ENCODE data around the gene NFIA. TPM values are rescaled to one million over a fixed set of nuclear protein-coding genes. Genes with fewer than 3 reads are reported as not detected.

The NFIA gene
- 0.87 TPM for polyA plus RNA-seq (2013, experiment 1 of 4)
- polyA plus RNA-seq (2013, experiment 2 of 4) = 0.59 TPM
- 0.96 TPM for polyA plus RNA-seq (2013, experiment 3 of 4)
- 0.93 TPM for polyA plus RNA-seq (2013, experiment 4 of 4)

GRCh38 chr1:61082311-61083012, at the start of gene NFIA:
Gene NFIA (plus strand): TSS chr1:61082561.
- no peak within 1 kb of the TSS for H3K27ac ChIP-seq (ENCODE audit: insufficient read depth, low read depth, low read length, poor library complexity, severe bottlenecking)

GRCh38 chr1:61035880-61036279, 46.5 kb upstream of the NFIA start:
- no peaks in the 10 kb centered on the region for H3K9me3 ChIP-seq (ENCODE audit: control insufficient read depth, low read length)
- H3K4me1 ChIP-seq (ENCODE audit: control insufficient read depth, insufficient read depth, low read length) = no peaks in the 10 kb centered on the region
- no peak overlapping the region for H3K4me3 ChIP-seq (ENCODE audit: insufficient read depth, low read depth, low read length)
- H3K36me3 ChIP-seq (ENCODE audit: control insufficient read depth, insufficient read depth, low read length) = no peaks in the 10 kb centered on the region
- H3K27me3 ChIP-seq (ENCODE audit: control insufficient read depth, insufficient read depth, low read length, poor library complexity, severe bottlenecking) = no peaks in the 10 kb centered on the region
- no peak overlapping the region for H3K27ac ChIP-seq (ENCODE audit: insufficient read depth, low read depth, low read length, poor library complexity, severe bottlenecking)

More at GRCh38 chr1:61082311-61083012, at the start of gene NFIA:
- no peaks in the 10 kb centered on the region for H3K36me3 ChIP-seq (ENCODE audit: control insufficient read depth, insufficient read depth, low read length)
- peaks cover 11% of the 10 kb centered on the region for H3K4me1 ChIP-seq (ENCODE audit: control insufficient read depth, insufficient read depth, low read length)
- peaks cover 77% of the 10 kb centered on the region for H3K27me3 ChIP-seq (ENCODE audit: control insufficient read depth, insufficient read depth, low read length, poor library complexity, severe bottlenecking)
- no peaks in the 10 kb centered on the region for H3K9me3 ChIP-seq (ENCODE audit: control insufficient read depth, low read length)
- 0 to 1% methylated on average over 60 to 61 of the region's 73 CpGs for WGBS, 2 experiments
- peak within 1 kb of the TSS; percentile 44 for H3K4me3 ChIP-seq (ENCODE audit: insufficient read depth, low read depth, low read length)

- no peaks in the 10 kb centered on the region for H3K36me3 ChIP-seq (ENCODE audit: control insufficient read depth, insufficient read depth, low read length)
- peak overlapping the region; percentile 32 for H3K4me3 ChIP-seq (ENCODE audit: insufficient read depth, low read depth, low read length)
- 46 to 52% methylated on average over 17 of the region's 17 CpGs for WGBS, 2 experiments
- no peaks in the 10 kb centered on the region for H3K4me1 ChIP-seq (ENCODE audit: control insufficient read depth, insufficient read depth, low read length)
- H3K9me3 ChIP-seq (ENCODE audit: control insufficient read depth, low read length) = no peaks in the 10 kb centered on the region
- peaks cover 30% of the 10 kb centered on the region for H3K27me3 ChIP-seq (ENCODE audit: control insufficient read depth, insufficient read depth, low read length, poor library complexity, severe bottlenecking)
- H3K27ac ChIP-seq (ENCODE audit: insufficient read depth, low read depth, low read length, poor library complexity, severe bottlenecking) = no peak overlapping the region
These were observed 39.8 kb upstream of the NFIA start for GRCh38 chr1:61042466-61043009.

GRCh38 chr1:61043010-61043820, 39.1 kb upstream of the NFIA start:
- Histone ChIP-seq H3K4me3 (ENCODE audit: insufficient read depth, low read depth, low read length) (peak overlapping the region; percentile 32), H3K27ac (ENCODE audit: insufficient read depth, low read depth, low read length, poor library complexity, severe bottlenecking) (no peak overlapping the region), H3K9me3 (ENCODE audit: control insufficient read depth, low read length) (no peaks in the 10 kb centered on the region), H3K27me3 (ENCODE audit: control insufficient read depth, insufficient read depth, low read length, poor library complexity, severe bottlenecking) (peaks cover 30% of the 10 kb centered on the region), H3K36me3 (ENCODE audit: control insufficient read depth, insufficient read depth, low read length) (no peaks in the 10 kb centered on the region), H3K4me1 (ENCODE audit: control insufficient read depth, insufficient read depth, low read length) (no peaks in the 10 kb centered on the region)
- 4 to 5% methylated on average over 85 of the region's 85 CpGs for WGBS, 2 experiments

GRCh38 chr1:61046434-61046833, 35.9 kb upstream of the NFIA start:
- whole genome bisulfite sequencing, 2 experiments = 86 to 100% methylated on average over 1 to 3 of the region's 3 CpGs
- Histone ChIP-seq H3K36me3 (ENCODE audit: control insufficient read depth, insufficient read depth, low read length) (no peaks in the 10 kb centered on the region), H3K27me3 (ENCODE audit: control insufficient read depth, insufficient read depth, low read length, poor library complexity, severe bottlenecking) (peaks cover 43% of the 10 kb centered on the region), H3K27ac (ENCODE audit: insufficient read depth, low read depth, low read length, poor library complexity, severe bottlenecking) (no peak overlapping the region), H3K4me1 (ENCODE audit: control insufficient read depth, insufficient read depth, low read length) (peaks cover 3% of the 10 kb centered on the region), H3K4me3 (ENCODE audit: insufficient read depth, low read depth, low read length) (no peak overlapping the region), H3K9me3 (ENCODE audit: control insufficient read depth, low read length) (no peaks in the 10 kb centered on the region)

GRCh38 chr1:61047061-61047460, 35.3 kb upstream of the NFIA start:
- H3K27ac ChIP-seq (ENCODE audit: insufficient read depth, low read depth, low read length, poor library complexity, severe bottlenecking) = no peak overlapping the region
- 92 to 95% methylated on average over 2 to 3 of the region's 3 CpGs for WGBS, 2 experiments
- peaks cover 46% of the 10 kb centered on the region for H3K27me3 ChIP-seq (ENCODE audit: control insufficient read depth, insufficient read depth, low read length, poor library complexity, severe bottlenecking)
- H3K9me3 ChIP-seq (ENCODE audit: control insufficient read depth, low read length) = no peaks in the 10 kb centered on the region
- H3K36me3 ChIP-seq (ENCODE audit: control insufficient read depth, insufficient read depth, low read length) = no peaks in the 10 kb centered on the region
- no peak overlapping the region for H3K4me3 ChIP-seq (ENCODE audit: insufficient read depth, low read depth, low read length)
- peaks cover 9% of the 10 kb centered on the region for H3K4me1 ChIP-seq (ENCODE audit: control insufficient read depth, insufficient read depth, low read length)

GRCh38 chr1:61049850-61050540, 32.4 kb upstream of the NFIA start:
- H3K36me3 ChIP-seq (ENCODE audit: control insufficient read depth, insufficient read depth, low read length) = no peaks in the 10 kb centered on the region
- H3K4me1 ChIP-seq (ENCODE audit: control insufficient read depth, insufficient read depth, low read length) = peaks cover 18% of the 10 kb centered on the region
- 1% methylated on average over 48 of the region's 48 CpGs for WGBS, 2 experiments
- H3K27ac ChIP-seq (ENCODE audit: insufficient read depth, low read depth, low read length, poor library complexity, severe bottlenecking) = no peak overlapping the region
- no peaks in the 10 kb centered on the region for H3K9me3 ChIP-seq (ENCODE audit: control insufficient read depth, low read length)
- H3K27me3 ChIP-seq (ENCODE audit: control insufficient read depth, insufficient read depth, low read length, poor library complexity, severe bottlenecking) = peaks cover 49% of the 10 kb centered on the region
- peak overlapping the region; percentile 53 for H3K4me3 ChIP-seq (ENCODE audit: insufficient read depth, low read depth, low read length)

GRCh38 chr1:61050541-61051442, 31.6 kb upstream of the NFIA start:
- Histone ChIP-seq H3K4me3 (ENCODE audit: insufficient read depth, low read depth, low read length) (peak overlapping the region; percentile 53), H3K36me3 (ENCODE audit: control insufficient read depth, insufficient read depth, low read length) (no peaks in the 10 kb centered on the region), H3K27ac (ENCODE audit: insufficient read depth, low read depth, low read length, poor library complexity, severe bottlenecking) (no peak overlapping the region), H3K9me3 (ENCODE audit: control insufficient read depth, low read length) (no peaks in the 10 kb centered on the region), H3K4me1 (ENCODE audit: control insufficient read depth, insufficient read depth, low read length) (peaks cover 18% of the 10 kb centered on the region), H3K27me3 (ENCODE audit: control insufficient read depth, insufficient read depth, low read length, poor library complexity, severe bottlenecking) (peaks cover 57% of the 10 kb centered on the region)
- 0% methylated on average over 83 to 85 of the region's 85 CpGs for WGBS, 2 experiments

- Histone ChIP-seq H3K27ac (ENCODE audit: insufficient read depth, low read depth, low read length, poor library complexity, severe bottlenecking) (no peak overlapping the region), H3K36me3 (ENCODE audit: control insufficient read depth, insufficient read depth, low read length) (no peaks in the 10 kb centered on the region), H3K27me3 (ENCODE audit: control insufficient read depth, insufficient read depth, low read length, poor library complexity, severe bottlenecking) (peaks cover 63% of the 10 kb centered on the region), H3K4me1 (ENCODE audit: control insufficient read depth, insufficient read depth, low read length) (peaks cover 18% of the 10 kb centered on the region), H3K9me3 (ENCODE audit: control insufficient read depth, low read length) (no peaks in the 10 kb centered on the region), H3K4me3 (ENCODE audit: insufficient read depth, low read depth, low read length) (peak overlapping the region; percentile 53)
- 0 to 8% methylated on average over 3 to 4 of the region's 4 CpGs for WGBS, 2 experiments
These were observed 31.0 kb upstream of the NFIA start for GRCh38 chr1:61051443-61051718.

All from ectodermal cell (in vitro differentiated cells).